Measurements from ENCODE around the gene FRMD4A. TPM values are rescaled to one million over a fixed set of nuclear protein-coding genes. Genes with fewer than 3 reads are reported as not detected.
"Not testable (repeated sequence)": the region's sequence is repeated elsewhere in the genome, so short reads cannot be mapped to it uniquely, and the experiment has no call there.

Gene FRMD4A
- total RNA-seq, 1 donor from 2014 or later, result 0.32 TPM

GRCh38 chr10:13871011-13871410, 459.7 kb downstream of the FRMD4A start:
- intact Hi-C loops (cut with micrococcal nuclease), result no loop called here
- H3K9me3 Mint-ChIP-seq, result no peaks in the 10 kb centered on the region
- no peaks in the 10 kb centered on the region for H3K4me1 Mint-ChIP-seq (ENCODE audit: low read depth)
- no peak for DNase-seq (ENCODE audit: low spot score)
- no peaks in the 10 kb centered on the region for H3K36me3 Mint-ChIP-seq (ENCODE audit: low read depth)
- H3K27ac Mint-ChIP-seq, result no peak overlapping the region
- no peak overlapping the region for H3K4me3 Mint-ChIP-seq (ENCODE audit: low read depth)
- peaks cover 4% of the 10 kb centered on the region for H3K27me3 Mint-ChIP-seq (ENCODE audit: low read depth)

GRCh38 chr10:13869295-13869664, 461.4 kb downstream of the FRMD4A start:
- no peaks in the 10 kb centered on the region for H3K4me1 Mint-ChIP-seq (ENCODE audit: low read depth)
- H3K36me3 Mint-ChIP-seq (ENCODE audit: low read depth), result no peaks in the 10 kb centered on the region
- intact Hi-C loops (cut with micrococcal nuclease), result no loop called here
- no peaks in the 10 kb centered on the region for H3K9me3 Mint-ChIP-seq
- H3K27ac Mint-ChIP-seq, result no peak overlapping the region
- no peak overlapping the region for H3K4me3 Mint-ChIP-seq (ENCODE audit: low read depth)
- DNase-seq (ENCODE audit: low spot score), result no peak
- peaks cover 1% of the 10 kb centered on the region for H3K27me3 Mint-ChIP-seq (ENCODE audit: low read depth)

GRCh38 chr10:13868528-13869294, 462.0 kb downstream of the FRMD4A start:
- peaks cover 1% of the 10 kb centered on the region for H3K27me3 Mint-ChIP-seq (ENCODE audit: low read depth)
- H3K4me1 Mint-ChIP-seq (ENCODE audit: low read depth), result no peaks in the 10 kb centered on the region
- no peak for DNase-seq (ENCODE audit: low spot score)
- H3K4me3 Mint-ChIP-seq (ENCODE audit: low read depth), result no peak overlapping the region
- no peaks in the 10 kb centered on the region for H3K9me3 Mint-ChIP-seq
- no peak overlapping the region for H3K27ac Mint-ChIP-seq
- H3K36me3 Mint-ChIP-seq (ENCODE audit: low read depth), result no peaks in the 10 kb centered on the region
- intact Hi-C loops (cut with micrococcal nuclease), result no loop called here

DNA sequence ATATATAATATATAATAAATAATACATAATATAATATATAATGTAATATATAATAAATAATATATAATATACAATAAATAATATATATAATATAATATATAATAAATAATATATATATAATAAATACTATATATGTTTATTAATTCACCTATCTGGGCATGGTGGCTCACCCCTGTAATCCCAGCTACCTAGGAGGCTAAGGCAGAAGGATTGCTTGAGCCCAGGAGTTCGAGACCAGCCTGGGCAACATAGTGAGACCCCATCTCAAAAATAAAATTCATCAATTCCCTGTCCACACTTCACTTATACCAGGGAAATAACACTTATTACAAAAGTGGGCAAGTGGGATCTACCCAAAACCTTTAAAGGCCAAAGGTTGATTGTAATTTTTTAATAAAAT, 462.9 kb downstream of the FRMD4A start:
- H3K36me3 Mint-ChIP-seq (ENCODE audit: low read depth), result no peaks in the 10 kb centered on the region
- no peak for DNase-seq (ENCODE audit: low spot score)
- no peaks in the 10 kb centered on the region for H3K9me3 Mint-ChIP-seq
- no peak overlapping the region for H3K4me3 Mint-ChIP-seq (ENCODE audit: low read depth)
- no peaks in the 10 kb centered on the region for H3K27me3 Mint-ChIP-seq (ENCODE audit: low read depth)
- no peaks in the 10 kb centered on the region for H3K4me1 Mint-ChIP-seq (ENCODE audit: low read depth)
- H3K27ac Mint-ChIP-seq, result no peak overlapping the region
- intact Hi-C loops (cut with micrococcal nuclease), result no loop called here

GRCh38 chr10:13865758-13866491, 464.8 kb downstream of the FRMD4A start:
- Mint-ChIP-seq H3K4me1 (ENCODE audit: low read depth) (no peaks in the 10 kb centered on the region), H3K9me3 (no peaks in the 10 kb centered on the region), H3K36me3 (ENCODE audit: low read depth) (no peaks in the 10 kb centered on the region), H3K27ac (no peak overlapping the region), H3K27me3 (ENCODE audit: low read depth) (peaks cover 11% of the 10 kb centered on the region), H3K4me3 (ENCODE audit: low read depth) (no peak overlapping the region)
- DNase-seq (ENCODE audit: low spot score), result no peak
- intact Hi-C loops (cut with micrococcal nuclease), result no loop called here

- peaks cover 11% of the 10 kb centered on the region for H3K27me3 Mint-ChIP-seq (ENCODE audit: low read depth)
- H3K4me3 Mint-ChIP-seq (ENCODE audit: low read depth); intact Hi-C loops (cut with micrococcal nuclease); H3K4me1 Mint-ChIP-seq (ENCODE audit: low read depth); H3K36me3 Mint-ChIP-seq (ENCODE audit: low read depth); H3K27ac Mint-ChIP-seq; H3K9me3 Mint-ChIP-seq; DNase-seq (ENCODE audit: low spot score): not testable (repeated sequence)
Measured at GRCh38 chr10:13865220-13865619, 465.5 kb downstream of the FRMD4A start.

- no peak overlapping the region for H3K4me3 Mint-ChIP-seq (ENCODE audit: low read depth)
- intact Hi-C loops (cut with micrococcal nuclease), result no loop called here
- H3K4me1 Mint-ChIP-seq (ENCODE audit: low read depth), result no peaks in the 10 kb centered on the region
- no peaks in the 10 kb centered on the region for H3K36me3 Mint-ChIP-seq (ENCODE audit: low read depth)
- no peak overlapping the region for H3K27ac Mint-ChIP-seq
- no peaks in the 10 kb centered on the region for H3K9me3 Mint-ChIP-seq
- DNase-seq (ENCODE audit: low spot score), result no peak
- peaks cover 14% of the 10 kb centered on the region for H3K27me3 Mint-ChIP-seq (ENCODE audit: low read depth)
Measured at GRCh38 chr10:13862546-13863233, 468.0 kb downstream of the FRMD4A start.

- H3K9me3 Mint-ChIP-seq, result no peaks in the 10 kb centered on the region
- no peaks in the 10 kb centered on the region for H3K4me1 Mint-ChIP-seq (ENCODE audit: low read depth)
- intact Hi-C loops (cut with micrococcal nuclease), result no loop called here
- H3K4me3 Mint-ChIP-seq (ENCODE audit: low read depth), result no peak overlapping the region
- no peak for DNase-seq (ENCODE audit: low spot score)
- no peaks in the 10 kb centered on the region for H3K36me3 Mint-ChIP-seq (ENCODE audit: low read depth)
- peaks cover 14% of the 10 kb centered on the region for H3K27me3 Mint-ChIP-seq (ENCODE audit: low read depth)
- H3K27ac Mint-ChIP-seq, result no peak overlapping the region
Measured at GRCh38 chr10:13860886-13861285, 469.8 kb downstream of the FRMD4A start.

DNA sequence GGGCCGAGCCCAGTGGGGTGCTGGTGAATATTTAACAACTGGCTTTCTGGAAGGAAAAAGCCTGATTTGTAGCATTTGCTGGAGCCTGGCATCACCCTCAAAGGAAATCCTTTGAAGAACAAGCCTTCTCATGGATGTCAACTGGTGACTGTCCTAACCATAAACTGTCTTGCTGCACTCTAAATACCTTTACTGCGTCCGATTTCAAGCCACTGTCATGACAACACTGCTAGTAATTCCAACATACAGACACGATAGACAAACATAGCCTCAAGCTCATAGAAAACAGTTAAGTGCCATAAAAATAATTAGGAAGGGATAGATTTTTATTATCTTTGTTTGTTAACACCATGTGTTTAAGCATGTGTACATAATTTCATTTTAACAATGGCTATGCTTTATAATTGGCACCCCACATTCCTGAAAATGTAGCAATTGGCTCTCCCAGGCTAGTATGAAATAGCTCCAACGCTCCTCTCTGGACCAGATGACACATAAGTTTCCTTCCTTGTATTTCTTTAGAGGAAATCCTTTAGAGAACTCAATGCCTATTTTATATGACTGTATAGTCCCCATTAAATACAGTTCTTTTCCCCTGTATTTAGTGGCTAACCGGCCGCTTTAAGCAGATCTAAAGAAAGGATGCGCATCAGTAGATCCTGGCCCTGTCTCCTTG, 470.6 kb downstream of the FRMD4A start:
- H3K27me3 Mint-ChIP-seq (ENCODE audit: low read depth), result peaks cover 14% of the 10 kb centered on the region
- H3K4me3 Mint-ChIP-seq (ENCODE audit: low read depth), result no peak overlapping the region
- H3K9me3 Mint-ChIP-seq, result no peaks in the 10 kb centered on the region
- intact Hi-C loops (cut with micrococcal nuclease), result no loop called here
- no peaks in the 10 kb centered on the region for H3K4me1 Mint-ChIP-seq (ENCODE audit: low read depth)
- no peak overlapping the region for H3K27ac Mint-ChIP-seq
- H3K36me3 Mint-ChIP-seq (ENCODE audit: low read depth), result no peaks in the 10 kb centered on the region
- DNase-seq (ENCODE audit: low spot score), result no peak

DNA sequence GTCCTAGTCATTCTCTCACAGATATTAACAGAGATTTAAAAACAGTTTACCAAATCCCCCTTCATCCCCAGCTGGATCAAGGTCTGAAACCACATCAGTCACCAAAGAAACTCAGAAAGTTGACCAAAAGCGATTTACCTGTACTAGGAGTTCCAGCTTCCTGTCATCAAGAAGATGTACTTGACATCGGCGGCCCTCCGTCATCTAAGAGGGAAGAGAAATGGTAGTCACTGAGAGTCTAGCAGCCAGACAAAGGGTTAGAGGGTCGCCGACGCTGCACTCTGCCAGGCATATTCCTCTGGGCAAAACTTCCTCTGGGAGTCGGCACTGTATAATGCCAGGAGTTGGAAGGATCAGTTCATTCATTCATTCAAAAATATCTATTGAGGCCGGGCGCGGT, 472.0 kb downstream of the FRMD4A start:
- Mint-ChIP-seq H3K27me3 (ENCODE audit: low read depth) (peaks cover 14% of the 10 kb centered on the region), H3K27ac (no peak overlapping the region), H3K4me3 (ENCODE audit: low read depth) (no peak overlapping the region), H3K9me3 (no peaks in the 10 kb centered on the region), H3K36me3 (ENCODE audit: low read depth) (no peaks in the 10 kb centered on the region), H3K4me1 (ENCODE audit: low read depth) (no peaks in the 10 kb centered on the region)
- intact Hi-C loops (cut with micrococcal nuclease), result no loop called here
- no peak for DNase-seq (ENCODE audit: low spot score)

- H3K9me3 Mint-ChIP-seq, result no peaks in the 10 kb centered on the region
- intact Hi-C loops (cut with micrococcal nuclease), result no loop called here
- no peak overlapping the region for H3K4me3 Mint-ChIP-seq (ENCODE audit: low read depth)
- H3K36me3 Mint-ChIP-seq (ENCODE audit: low read depth), result no peaks in the 10 kb centered on the region
- no peak overlapping the region for H3K27ac Mint-ChIP-seq
- peaks cover 12% of the 10 kb centered on the region for H3K27me3 Mint-ChIP-seq (ENCODE audit: low read depth)
- H3K4me1 Mint-ChIP-seq (ENCODE audit: low read depth), result no peaks in the 10 kb centered on the region
- DNase-seq (ENCODE audit: low spot score), result no peak
Measured at GRCh38 chr10:13857451-13857850, 473.3 kb downstream of the FRMD4A start.

GRCh38 chr10:13853854-13854253, 476.9 kb downstream of the FRMD4A start:
- no peak overlapping the region for H3K4me3 Mint-ChIP-seq (ENCODE audit: low read depth)
- no peaks in the 10 kb centered on the region for H3K36me3 Mint-ChIP-seq (ENCODE audit: low read depth)
- no peaks in the 10 kb centered on the region for H3K4me1 Mint-ChIP-seq (ENCODE audit: low read depth)
- intact Hi-C loops (cut with micrococcal nuclease), result no loop called here
- no peak for DNase-seq (ENCODE audit: low spot score)
- no peaks in the 10 kb centered on the region for H3K9me3 Mint-ChIP-seq
- no peak overlapping the region for H3K27ac Mint-ChIP-seq
- H3K27me3 Mint-ChIP-seq (ENCODE audit: low read depth), result peaks cover under 1% of the 10 kb centered on the region
